HCEC 1CT (cell line): ENCODE results near the gene BARX1.
"Not testable (repeated sequence)": the region's sequence is repeated elsewhere in the genome, so short reads cannot be mapped to it uniquely, and the experiment has no call there.

Experiments
- DNase-seq: peaks from one replicate; pipeline ENCODE4 v3.0.0-alpha.2; 2017

Gene BARX1

GRCh38 chr9:93950619-93951601, 4.2 kb downstream of the BARX1 start:
- DNase-seq: no peak

DNA sequence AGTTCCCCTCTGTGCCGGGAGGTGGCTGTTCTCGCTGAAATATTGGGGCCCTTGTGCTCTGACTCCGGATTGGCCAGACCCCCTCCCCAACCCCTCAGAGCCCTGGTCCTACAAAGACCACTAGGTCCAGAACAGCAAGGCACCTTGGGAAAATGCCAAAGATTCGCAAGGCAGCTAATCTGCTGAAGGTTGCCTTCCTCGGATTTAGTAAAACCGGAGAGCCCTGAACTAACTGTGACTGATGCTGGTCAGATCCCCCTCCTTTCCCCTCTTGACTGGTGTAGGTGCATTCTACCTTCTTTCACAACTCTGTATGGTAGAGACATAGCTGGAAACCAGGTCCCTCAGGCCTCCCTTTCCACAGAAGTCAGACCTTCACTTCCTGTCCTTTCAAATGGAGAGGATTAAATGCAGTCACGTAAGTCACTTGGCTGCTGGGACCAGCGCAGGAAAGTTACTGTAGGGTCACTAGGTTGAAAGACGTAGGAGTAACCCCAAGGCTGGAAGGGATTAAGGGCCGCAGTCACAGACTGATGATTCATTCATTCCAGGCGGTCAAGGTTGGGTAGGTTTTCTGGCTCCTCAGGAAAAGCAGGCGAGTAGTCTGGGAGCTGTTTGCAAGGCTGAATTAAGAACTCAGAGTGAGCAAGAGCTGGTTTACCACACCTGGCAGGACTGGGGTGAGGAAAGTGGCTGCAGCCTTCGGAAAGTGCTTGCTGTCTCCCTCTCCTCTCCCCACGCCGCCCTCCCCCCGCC, 5.3 kb downstream of the BARX1 start:
- peak; percentile 47 for DNase-seq

- DNase-seq: no peak
Measured at GRCh38 chr9:93949073-93949693, 6.0 kb downstream of the BARX1 start.

DNA sequence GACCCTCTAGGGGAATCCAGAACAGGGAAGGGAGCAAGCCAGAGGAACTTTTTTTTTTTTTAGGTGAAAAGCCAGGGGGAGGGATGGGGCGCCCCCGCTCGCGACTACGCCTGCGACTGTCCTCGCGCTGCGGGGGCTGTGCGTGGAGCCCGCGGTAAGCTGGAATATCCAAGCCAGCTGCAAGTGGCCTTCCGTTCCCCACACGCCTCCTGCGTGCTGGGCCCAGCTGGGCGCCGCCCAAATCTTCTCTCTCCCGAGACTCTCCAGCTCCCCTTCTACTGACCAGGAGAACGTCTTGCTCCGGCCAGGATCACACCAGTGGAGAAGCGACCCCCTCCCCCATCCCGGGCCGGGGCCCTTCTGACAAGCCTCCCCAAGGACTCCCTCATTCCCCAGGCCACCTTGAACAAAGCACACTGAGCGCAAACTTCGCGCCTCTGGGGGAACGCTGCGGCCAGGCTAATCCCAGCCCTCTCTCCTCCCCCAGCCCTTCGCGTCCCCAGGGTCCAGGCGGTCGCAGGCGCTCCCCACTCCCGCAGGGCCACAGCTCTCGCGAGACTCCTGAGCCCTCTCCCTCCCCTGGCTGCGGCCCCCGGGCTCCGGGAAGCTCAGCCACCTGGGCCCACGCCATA, 6.6 kb downstream of the BARX1 start:
- DNase-seq: no peak

- no peak for DNase-seq
Measured at GRCh38 chr9:93947409-93948070, 7.6 kb downstream of the BARX1 start.

- DNase-seq: no peak
Measured at GRCh38 chr9:93946338-93946712, 8.8 kb downstream of the BARX1 start.

DNA sequence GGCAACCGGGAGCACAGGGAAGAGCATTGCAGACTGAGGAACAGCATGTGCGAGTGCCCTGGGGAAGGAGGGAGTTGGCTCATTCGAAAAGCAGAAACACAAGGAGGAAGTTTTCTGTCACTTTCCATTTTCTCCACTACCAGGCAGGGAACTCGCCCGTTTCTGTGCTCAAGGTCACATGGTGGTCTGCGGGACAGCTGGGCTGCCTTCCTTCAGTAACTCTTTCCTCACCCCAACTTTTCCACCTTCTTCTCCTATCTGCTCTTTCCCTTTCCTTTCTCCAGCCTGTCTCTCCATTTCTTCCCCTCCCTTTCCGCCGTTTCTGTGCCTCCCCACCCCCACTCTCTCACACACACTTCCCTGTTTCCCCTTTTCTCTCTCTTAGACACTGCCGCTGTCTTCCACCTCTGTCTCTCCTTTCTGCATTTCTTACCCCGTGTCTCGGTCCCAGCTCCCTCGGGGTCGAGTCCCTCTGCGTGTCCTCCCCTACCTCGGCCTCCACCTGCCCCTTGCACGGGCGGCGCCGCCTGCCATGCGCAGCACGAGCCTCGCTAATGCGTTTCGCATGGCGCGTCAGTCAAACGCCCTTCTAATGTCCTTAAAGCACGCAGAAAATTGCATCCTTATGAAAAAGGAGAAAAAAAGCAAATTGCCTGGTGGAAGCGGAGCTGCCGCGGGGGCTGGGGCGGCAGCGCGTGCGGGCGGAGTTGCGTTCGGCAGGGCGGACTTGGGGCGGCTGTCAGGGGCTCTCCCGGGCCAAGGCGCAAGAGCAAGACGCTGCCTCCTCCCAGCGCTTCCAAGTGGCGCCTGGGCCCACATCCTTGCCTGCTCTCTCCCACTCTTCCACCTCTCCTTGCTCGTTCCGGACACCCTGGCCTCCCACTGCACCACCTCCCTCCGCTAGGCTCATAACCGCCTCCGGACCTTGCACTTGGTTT, 9.5 kb downstream of the BARX1 start:
- no peak for DNase-seq

DNA sequence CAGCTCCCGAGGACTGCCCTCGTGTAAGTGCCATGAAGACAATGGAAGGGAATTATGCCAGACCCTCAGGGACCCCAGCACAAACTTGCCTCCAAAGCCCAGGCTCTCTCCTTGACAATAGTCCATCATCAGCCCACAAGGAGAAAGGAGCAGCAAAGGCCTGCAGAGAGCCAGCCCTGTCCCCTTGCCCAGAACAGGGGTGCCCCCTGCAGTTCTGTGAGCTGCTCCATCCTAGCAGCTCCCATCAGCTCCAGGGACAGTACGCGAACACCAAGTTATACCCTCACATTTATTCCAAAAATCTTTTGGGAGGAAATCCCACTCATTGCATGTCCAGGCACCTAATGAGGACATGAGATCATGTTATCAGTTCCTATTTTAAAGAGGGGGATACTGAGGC, 11.1 kb downstream of the BARX1 start:
- DNase-seq: no peak

GRCh38 chr9:93942161-93942560, 13.0 kb downstream of the BARX1 start:
- DNase-seq: peak; percentile 10

GRCh38 chr9:93941493-93941892, 13.7 kb downstream of the BARX1 start:
- no peak for DNase-seq

GRCh38 chr9:93940951-93941350, 14.2 kb downstream of the BARX1 start:
- DNase-seq: no peak

DNA sequence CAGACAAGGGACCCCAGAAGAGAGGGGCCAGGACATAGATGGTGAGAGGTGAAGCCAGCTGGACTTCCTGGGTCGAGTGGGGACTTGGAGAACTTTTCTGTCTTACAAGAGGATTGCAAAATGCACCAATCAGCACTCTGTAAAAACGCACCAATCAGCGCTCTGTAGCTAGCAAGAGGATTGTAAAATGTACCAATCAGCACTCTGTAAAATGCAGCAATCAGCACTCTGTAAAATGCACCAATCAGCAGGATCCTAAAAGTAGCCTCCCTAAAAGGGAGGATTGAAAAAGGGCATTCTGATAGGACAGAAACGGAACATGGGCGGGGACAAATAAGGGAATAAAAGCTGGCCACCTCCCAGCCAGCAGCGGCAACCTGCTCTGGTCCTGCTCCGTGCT, 15.6 kb downstream of the BARX1 start:
- DNase-seq: not testable (repeated sequence)

DNA sequence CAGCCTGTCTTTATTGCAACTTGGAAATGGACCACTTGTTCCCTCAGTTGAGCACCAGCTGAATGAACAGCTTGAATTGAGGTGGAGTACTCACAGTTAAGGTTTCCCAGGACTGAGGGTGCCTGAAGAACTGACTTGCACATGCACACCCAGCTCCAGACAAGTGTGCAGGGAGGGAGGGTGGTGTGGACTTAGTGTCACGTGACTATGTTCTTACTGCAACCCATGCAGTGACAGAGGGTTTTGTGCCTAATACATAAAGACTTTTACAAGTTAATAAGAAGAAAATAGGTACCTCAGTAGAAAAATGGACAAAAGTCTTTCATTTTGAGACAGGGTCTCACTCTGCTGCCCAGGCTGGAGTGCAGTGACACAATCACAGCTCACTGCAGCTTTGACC, 18.0 kb downstream of the BARX1 start:
- no peak for DNase-seq

DNA sequence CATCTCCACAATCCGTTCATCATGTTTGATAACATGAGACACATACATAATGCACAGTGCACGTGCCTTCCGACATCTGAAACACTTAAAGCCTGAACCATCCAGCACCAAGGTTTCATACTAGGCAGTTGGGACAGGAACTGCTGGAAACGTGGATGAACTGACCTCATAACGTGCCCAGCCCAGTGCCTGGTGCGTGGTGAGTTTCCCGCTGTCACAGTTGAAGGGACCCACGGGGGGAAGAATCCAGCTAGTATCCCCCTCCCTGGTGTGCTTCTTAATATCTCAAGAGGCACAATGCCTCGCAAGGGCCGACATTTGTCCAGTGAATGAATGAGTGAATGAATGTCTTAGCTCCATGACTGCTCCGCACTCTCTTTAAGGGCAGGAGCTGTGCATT, 23.2 kb downstream of the BARX1 start:
- DNase-seq: no peak

- DNase-seq: no peak
Measured at GRCh38 chr9:93930070-93930469, 25.1 kb downstream of the BARX1 start.

GRCh38 chr9:93929231-93929630, 25.9 kb downstream of the BARX1 start:
- no peak for DNase-seq

DNA sequence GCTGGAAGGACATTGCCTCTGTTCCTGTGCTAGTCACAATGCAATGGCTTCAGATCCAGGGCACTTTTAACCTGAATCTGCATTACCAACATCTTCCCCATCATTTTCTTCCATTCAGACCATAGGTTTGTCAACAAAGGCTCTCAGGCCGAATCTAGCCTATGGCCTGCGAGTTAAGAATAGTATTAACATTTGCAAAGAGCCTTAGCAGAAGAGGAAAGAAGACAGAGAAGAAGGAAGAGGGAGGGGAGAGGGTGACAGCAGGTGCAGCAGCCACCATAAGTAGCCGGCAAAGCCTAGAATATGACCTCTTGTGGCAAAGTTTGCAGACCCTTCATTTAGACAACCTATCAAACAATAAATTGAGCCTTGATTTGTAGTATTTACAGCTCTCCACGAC, 32.6 kb downstream of the BARX1 start:
- no peak for DNase-seq

DNA sequence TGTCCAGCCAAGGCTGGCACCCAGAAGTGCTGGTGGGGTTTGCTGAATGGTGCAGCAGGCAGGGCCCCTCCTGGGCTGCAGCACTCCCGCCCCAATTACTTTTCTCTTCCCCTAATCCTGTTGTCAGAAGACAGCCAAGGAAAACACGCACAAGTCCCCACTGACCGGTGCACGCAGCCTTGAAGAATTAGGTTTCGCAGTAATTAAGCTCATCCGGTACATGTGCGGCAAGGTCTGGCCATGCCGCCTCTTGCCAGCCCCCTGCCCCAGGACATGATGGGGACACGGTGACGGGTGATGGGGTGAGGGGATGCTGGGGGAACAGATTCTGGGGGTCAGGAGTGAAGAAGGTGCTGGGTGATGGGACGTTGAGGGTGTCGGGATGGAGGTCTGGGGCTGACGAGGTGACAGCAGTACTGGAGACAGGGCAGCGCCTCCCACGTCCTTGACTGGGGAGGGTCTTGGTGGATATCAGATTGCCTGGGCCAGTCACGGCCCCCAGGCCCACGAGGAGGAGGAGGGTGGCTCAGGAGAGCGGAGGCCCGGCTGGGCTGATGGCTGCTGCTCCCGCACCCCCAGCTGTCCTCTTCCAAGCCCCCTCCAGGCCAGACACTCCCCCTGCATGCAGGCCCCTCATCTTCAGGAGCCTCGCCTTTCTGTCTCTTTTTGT, 34.9 kb downstream of the BARX1 start:
- no peak for DNase-seq

- DNase-seq: no peak
Measured at GRCh38 chr9:93918061-93918460, 37.1 kb downstream of the BARX1 start.

- no peak for DNase-seq
Measured at GRCh38 chr9:93917121-93917853, 37.9 kb downstream of the BARX1 start.
